Heart left ventricle (tissue), 13 donors: ENCODE measurements around the gene FBXL17.

Experiments
- CTCF ChIP-seq, 12 donors: fragments of 200-600 bp; sonication (generic) in 4 of 12; IDR thresholded peaks; one replicate each; pipeline versions ENCODE4 v1.5.0 to v1.8.0; 2018 to 2022; ENCODE audit warnings: antibody characterized with exemption in 12 of 12, mild to moderate bottlenecking in 5 of 12
- POLR2A ChIP-seq, 2 donors: fragments of 450-650 bp; IDR thresholded peaks; one replicate each; pipeline ENCODE4 v1.6.1; 2017; ENCODE audit warnings: antibody characterized with exemption in 2 of 2, mild to moderate bottlenecking in 2 of 2, moderate library complexity in 2 of 2
- donor health status: ischemic (EF 13 %, LVEDD 7.1; RV severe dilation, severe dysfunction).
- donor health status: DM: no; HTN: yes; CAD: no.
- donor health status: DM: no; HTN: no; CAD: no.
- donor health status: ischemic (EF 25% LVEDD 6.9; RV normal size, moderate dysfunction).
- donor health status: ischemic (EF 25% LVEDD 5.7; RV mildly dilated, moderate dysfunction).
- donor health status: ischemic (EF 35%, LVEDD 5.7; RV mildly dilated, moderate dysfunction).
- donor health status: nonischemic (EF 11% LVEDD 7.7; RV severe dilation, severe dysfunction).
- donor health status: DM: yes; HTN: yes; CAD: no.
- donor health status: PGD.
- donor health status: ischemic (EF 29% LVEDD 5.4; RV normal size, mild dysfunction).
- donor health status: nonischemic (EF 23%, LVEDD 6.1; RV moderate dilation, normal function).

GRCh38 chr5:108276187-108277050, 105.5 kb downstream of the FBXL17 start:
- TF ChIP-seq CTCF (IDR thresholded peaks at IDR 0.05) (no peak), POLR2A (IDR thresholded peaks at IDR 0.05) (no peak)
